Midbrain (tissue), 1 donor: ENCODE results near the gene SUGCT.

Experiments used
- DNase-seq: peaks from one replicate; lab custom pipeline; 2025; lab: John Stamatoyannopoulos, UW

SUGCT gene

DNA sequence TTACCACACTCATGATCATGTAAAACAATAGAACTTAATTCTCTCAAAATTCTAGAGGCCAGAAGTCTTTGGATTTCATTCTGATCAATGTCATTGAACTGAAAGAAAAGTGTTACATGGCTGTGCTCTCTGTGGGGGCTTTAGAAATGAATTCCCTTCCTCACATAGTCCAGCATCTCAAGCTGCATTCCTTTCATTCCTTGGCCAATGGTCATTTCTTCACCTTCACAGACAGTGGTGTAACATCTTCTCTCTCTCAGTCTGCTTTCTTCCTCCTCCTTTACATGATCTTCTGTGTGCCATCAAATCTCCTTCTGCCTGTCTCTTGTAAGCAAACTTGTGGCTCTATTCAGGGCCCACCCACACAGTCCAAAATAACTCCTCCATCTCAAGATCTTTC, 735.3 kb downstream of the SUGCT start:
- no peak for DNase-seq

DNA sequence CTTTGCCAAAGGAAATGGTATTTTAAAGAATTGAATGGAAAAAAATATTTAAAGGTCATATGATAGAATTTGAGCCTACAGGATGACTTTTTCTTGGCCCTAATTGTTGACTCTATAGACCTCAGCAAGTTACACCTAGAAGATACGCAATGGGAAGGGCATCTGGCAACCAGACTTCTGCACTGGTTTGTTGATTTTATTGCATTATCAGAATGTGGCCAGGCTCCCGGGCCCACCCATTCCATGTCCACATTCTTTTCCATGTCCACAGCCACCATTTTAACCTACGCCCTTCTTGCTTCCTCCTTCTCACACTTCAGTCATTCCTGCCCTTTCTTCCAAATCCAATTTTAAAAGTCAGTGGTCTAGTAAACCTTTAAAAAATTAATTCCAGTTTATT, 738.4 kb downstream of the SUGCT start:
- no peak for DNase-seq

DNA sequence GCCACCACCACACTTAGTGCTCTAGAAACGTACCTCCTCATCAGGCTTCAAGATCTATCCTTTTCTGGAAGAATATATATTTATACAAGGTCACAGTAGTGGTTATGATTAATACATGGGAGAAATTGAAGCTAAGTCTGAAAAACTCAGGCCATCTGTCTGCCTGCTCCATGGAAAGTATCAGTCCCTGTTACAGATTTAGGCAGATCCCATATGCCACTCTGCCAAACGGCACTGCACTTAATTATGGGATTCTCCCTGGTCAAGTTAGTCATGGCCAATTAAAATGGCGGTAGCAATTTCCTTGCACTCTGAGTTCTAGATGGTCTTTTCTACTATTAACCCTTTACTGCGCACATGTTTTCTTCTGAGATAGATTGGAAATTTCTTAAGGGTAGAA, 740.0 kb downstream of the SUGCT start:
- no peak for DNase-seq

DNA sequence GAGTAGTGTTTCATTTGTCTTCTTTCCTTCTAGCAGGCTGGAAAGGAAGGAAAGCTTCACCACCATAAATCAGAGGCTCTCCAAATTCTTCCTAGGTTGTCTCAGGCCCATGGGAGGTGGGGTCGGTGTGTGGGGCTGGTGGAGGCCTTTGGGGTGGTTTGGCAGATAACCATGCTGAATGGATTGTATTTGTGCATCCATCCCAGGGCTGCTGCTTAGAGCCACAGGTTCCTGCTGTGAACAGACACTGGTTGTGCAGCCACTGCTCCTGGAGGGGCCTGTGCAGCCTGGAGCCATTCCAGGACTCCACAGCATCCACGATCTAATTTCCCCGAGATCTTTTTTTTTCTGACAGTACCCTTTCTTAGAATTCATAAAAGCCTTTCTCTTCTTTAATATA, 741.8 kb downstream of the SUGCT start:
- no peak for DNase-seq

GRCh38 chr7:40879941-40880543, 745.2 kb downstream of the SUGCT start:
- no peak for DNase-seq

- DNase-seq, result no peak
Observed at GRCh38 chr7:40880581-40880980, 745.8 kb downstream of the SUGCT start.

DNA sequence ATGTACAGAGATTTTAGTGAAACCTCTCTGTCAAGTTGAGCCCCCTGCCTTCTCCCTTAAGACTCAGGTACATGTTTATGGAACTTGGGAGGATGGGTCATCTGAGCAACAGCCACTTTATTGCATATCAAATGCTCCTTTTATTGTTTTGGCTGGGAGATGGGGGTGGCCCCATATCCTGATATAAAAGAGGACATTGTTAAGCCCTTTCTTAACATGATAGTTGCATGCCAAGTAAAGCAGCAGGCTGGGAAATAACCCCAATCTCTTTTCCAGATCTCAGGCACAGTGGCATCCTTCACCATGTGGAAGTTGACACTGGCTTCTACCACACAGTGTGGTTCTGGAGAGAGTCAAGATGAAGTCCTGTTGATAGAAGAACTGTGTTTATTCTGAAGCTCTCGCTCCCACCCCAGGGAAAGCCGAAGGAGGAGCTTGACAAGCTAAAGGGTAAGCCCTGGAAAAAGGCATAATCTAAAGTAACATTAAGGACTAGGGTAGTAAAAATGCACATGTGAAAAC, 746.7 kb downstream of the SUGCT start:
- DNase-seq, result no peak

GRCh38 chr7:40882071-40882658, 747.4 kb downstream of the SUGCT start:
- no peak for DNase-seq

GRCh38 chr7:40883826-40884225, 749.0 kb downstream of the SUGCT start:
- no peak for DNase-seq

DNA sequence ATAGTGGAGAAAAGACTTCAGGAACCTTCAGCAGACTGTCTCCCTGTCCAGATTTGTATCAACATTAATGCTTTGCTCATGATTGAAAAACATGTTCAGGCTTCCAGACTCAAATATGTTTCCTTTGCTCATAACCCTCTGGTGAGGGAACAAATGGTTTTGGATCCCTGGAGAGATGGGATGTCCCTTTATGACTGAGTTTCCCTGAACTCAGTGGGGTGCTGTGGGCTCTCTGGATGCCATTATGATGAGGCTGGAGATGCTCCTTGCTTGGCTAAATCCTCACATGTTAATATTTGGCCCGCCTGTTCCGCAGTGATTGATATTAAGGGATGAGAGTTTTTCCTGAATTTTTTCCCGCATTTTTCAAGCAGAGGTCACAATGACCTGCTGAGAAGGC, 749.4 kb downstream of the SUGCT start:
- DNase-seq, result no peak

GRCh38 chr7:40885503-40885902, 750.7 kb downstream of the SUGCT start:
- no peak for DNase-seq

GRCh38 chr7:40887099-40887498, 752.3 kb downstream of the SUGCT start:
- no peak for DNase-seq

GRCh38 chr7:40888499-40888898, 753.7 kb downstream of the SUGCT start:
- DNase-seq, result no peak

DNA sequence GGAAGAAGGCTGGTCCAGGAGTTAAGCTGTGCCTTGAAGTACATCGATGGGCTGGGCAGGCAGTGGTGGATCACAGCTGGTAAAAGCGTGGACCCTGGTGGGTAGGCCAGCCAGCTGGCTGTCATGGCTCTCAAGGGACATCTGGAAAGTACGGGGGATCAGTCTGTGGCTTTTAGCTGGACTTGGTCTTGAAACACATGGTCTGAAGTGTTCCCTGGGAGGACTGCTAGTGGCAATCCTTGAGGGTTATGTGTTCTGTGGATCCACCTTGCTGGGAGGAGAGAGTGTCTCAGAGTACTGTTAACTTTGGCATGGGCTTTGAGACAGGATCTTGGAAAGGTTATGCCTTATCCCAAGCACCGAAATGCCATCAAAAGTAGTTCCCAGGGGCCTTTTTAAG, 754.3 kb downstream of the SUGCT start:
- no peak for DNase-seq

DNA sequence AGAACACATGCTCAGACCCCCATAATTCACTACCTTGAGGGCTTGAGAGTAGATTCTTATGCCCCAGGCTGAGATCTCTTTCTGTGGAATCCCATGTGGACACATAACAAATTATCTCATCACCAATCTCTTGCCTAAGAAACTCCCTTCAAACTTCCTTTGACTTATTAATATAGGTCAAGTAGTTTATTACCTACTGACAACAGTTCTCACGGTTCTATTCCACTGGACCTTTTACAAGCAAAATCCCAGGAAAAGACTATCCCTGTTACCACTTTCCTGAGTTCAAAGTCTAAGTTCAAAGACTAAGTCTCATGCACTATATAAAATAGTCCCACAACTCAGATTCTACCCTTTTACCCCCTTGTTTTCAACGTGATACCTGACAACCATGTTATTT, 754.7 kb downstream of the SUGCT start:
- no peak for DNase-seq

DNA sequence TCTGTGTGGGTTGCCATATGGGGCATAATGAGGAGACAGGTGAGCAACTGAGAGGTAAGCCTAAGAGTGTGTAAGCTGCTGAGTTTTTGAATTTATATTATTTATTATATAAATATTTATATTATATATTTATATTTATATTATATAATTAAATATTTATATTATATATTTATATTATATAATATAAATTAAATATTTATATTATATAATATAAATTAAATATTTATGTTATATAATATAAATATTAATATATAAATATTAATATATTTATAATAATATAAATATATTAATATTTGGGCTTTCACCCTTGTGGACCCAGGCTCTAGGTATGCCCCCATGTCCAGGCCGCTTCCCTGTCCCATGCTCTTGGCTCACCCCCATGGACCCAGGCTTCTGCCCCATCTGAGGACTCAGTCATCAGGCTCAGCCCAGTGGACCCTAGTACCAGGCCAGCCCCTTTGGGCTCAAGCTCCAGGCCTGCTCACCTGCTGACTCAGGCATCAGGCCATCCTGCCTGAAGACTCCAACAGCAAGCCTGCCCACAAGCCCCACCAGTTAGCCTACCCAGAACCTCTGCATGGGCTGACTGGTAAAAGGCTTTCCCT, 755.4 kb downstream of the SUGCT start:
- DNase-seq, result no peak

DNA sequence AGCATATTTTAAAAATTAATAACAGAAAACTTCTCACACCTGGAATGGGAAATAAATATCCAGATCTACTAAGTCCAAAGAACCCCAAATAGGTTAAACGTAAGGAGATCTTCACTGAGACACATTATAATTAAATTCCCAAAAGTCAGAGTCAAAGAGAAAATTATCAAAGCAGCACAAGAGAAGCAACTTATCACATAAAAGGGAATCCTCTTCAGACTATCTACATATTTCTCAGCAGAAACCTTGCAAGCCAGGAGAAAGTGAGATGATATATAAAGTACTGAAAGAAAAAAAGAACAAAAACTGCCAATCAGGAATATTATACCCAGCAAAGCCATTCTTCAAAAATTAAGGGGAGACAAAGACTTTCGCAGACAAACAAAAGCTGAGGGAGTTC, 756.4 kb downstream of the SUGCT start:
- DNase-seq, result no peak

- no peak for DNase-seq
Observed at GRCh38 chr7:40899151-40899550, 764.3 kb downstream of the SUGCT start.

DNA sequence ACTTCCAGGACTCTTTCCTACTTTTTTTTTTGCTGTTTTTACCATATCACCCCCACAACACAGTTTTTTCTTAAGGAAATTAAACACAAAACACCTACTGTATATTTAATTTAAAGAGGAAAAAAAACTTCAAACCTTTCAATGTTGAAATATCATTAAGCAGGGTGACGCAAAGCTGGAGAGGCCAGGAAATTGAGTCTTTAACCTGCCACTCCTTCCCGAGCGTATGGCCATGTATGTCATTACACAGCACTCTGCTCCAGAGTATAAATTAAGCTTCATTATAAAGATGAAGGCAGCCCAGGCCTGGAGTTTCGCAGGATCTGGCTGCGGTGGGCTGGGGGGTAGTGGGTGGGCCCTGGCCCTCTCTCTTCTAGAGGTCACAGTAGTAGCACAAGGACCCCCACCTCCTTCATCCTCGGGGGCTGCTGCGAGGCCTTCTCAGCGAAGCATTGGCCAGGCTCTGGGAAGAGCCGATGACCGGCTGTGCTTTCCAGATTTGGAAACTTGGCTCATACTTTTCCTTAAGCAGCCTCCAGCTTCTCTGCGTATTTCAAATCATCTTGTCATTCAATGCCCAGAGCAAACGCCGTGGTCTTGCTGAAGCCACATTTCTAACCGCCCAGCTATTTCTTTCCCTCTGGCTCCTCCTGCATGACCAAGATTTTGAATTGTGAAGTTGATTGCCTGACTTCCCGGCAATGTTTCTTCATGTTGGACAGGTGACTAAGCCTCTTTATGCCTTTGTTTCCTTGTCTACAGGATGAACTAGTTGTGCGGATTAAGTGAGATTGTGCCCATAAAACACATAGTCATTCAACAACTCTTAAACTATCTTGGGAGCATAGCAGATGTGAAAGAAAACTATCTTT, 765.1 kb downstream of the SUGCT start:
- DNase-seq, result no peak

DNA sequence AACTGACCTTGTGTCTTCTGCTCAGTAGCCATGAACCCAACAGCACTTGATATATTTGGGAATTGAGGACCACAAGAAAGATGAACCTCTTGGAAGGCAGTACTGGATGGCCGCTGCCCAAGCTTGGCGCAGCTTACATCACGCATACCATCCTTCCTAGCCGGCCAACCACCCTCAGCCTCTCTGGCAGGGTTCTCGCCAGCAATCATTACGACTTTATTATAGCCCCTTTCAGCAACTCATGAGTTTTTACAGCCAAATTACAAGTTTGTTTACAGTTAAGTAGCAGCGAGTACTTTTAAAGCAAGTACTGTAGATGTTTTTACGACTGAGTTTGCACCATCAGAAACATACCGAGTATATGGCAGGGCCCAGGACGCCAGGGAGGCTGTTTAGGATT, 769.1 kb downstream of the SUGCT start:
- DNase-seq, result no peak

- no peak for DNase-seq
Observed at GRCh38 chr7:40907286-40907685, 772.5 kb downstream of the SUGCT start.

GRCh38 chr7:40909346-40909980, 774.7 kb downstream of the SUGCT start:
- no peak for DNase-seq
